H9 (cell line): ENCODE data around the gene TNNI3. TPM values are rescaled to one million over a fixed set of nuclear protein-coding genes. Genes with fewer than 3 reads are reported as not detected.

Experiments
- DNase-seq: peaks from one replicate; pipeline ENCODE4 v3.0.0-alpha.2; 2017
- H2AFZ ChIP-seq: one replicate; pipeline ENCODE4 v1.6.1; 2013; ENCODE audit warnings: mild to moderate bottlenecking, low read length, control low read depth, moderate library complexity
- H2AK5ac ChIP-seq: 2 replicates; pipeline ENCODE4 v1.6.1; 2013; ENCODE audit warnings: low read length, control low read depth, mixed read lengths; ENCODE audit not compliant: insufficient read length
- H2BK120ac ChIP-seq: one replicate; pipeline ENCODE4 v1.6.1; 2013; ENCODE audit warnings: low read depth, mild to moderate bottlenecking, low read length, control low read depth, inconsistent platforms; ENCODE audit not compliant: poor library complexity, severe bottlenecking
- H2BK12ac ChIP-seq: 2 replicates; pipeline ENCODE4 v1.6.1; 2013; ENCODE audit warnings: low read length, control low read depth, mixed read lengths, low read depth; ENCODE audit not compliant: insufficient read length
- H2BK15ac ChIP-seq: 2 replicates; pipeline ENCODE4 v1.6.1; 2013; ENCODE audit warnings: low read depth, low read length, control low read depth
- H2BK20ac ChIP-seq: one replicate; pipeline ENCODE4 v1.6.1; 2013; ENCODE audit warnings: low read depth, mild to moderate bottlenecking, low read length, control low read depth, inconsistent platforms; ENCODE audit not compliant: poor library complexity, severe bottlenecking
- H2BK5ac ChIP-seq: 2 replicates; pipeline ENCODE4 v1.6.1; 2013; ENCODE audit warnings: low read length, control low read depth, mixed read lengths; ENCODE audit not compliant: insufficient read length
- H3K14ac ChIP-seq: 2 replicates; pipeline ENCODE4 v1.6.1; 2013; ENCODE audit warnings: low read length, control low read depth; ENCODE audit not compliant: insufficient read depth
- H3K18ac ChIP-seq: 2 replicates; pipeline ENCODE4 v1.6.1; 2013; ENCODE audit warnings: low read depth, mild to moderate bottlenecking, mixed read lengths, low read length, control low read depth; ENCODE audit not compliant: insufficient read length
- H3K23ac ChIP-seq: 2 replicates; pipeline ENCODE4 v1.6.1; 2013; ENCODE audit warnings: low read length, control low read depth, mixed read lengths, low read depth; ENCODE audit not compliant: insufficient read length
- H3K23me2 ChIP-seq: 2 replicates; pipeline ENCODE4 v1.6.1; 2013; ENCODE audit warnings: low read depth, mild to moderate bottlenecking, mixed read lengths, low read length, control low read depth; ENCODE audit not compliant: insufficient read length, poor library complexity, severe bottlenecking
- H3K27ac ChIP-seq: 2 replicates; pipeline ENCODE4 v1.5.1; 2013; ENCODE audit warnings: low read length, control low read depth, mixed read lengths, low read depth; ENCODE audit not compliant: insufficient read length
- H3K27me3 ChIP-seq: 2 replicates; pipeline ENCODE4 v1.6.1; 2013; ENCODE audit warnings: low read length, control low read depth, inconsistent platforms; ENCODE audit not compliant: insufficient read depth
- H3K4ac ChIP-seq: 2 replicates; pipeline ENCODE4 v1.6.1; 2013; ENCODE audit warnings: low read depth, mild to moderate bottlenecking, control low read depth, inconsistent platforms, low read length, moderate library complexity
- H3K4me1 ChIP-seq: 2 replicates; pipeline ENCODE4 v1.6.1; 2013; ENCODE audit warnings: low read length, control low read depth, inconsistent platforms; ENCODE audit not compliant: insufficient read depth
- H3K4me2 ChIP-seq: 2 replicates; pipeline ENCODE4 v1.6.1; 2013; ENCODE audit warnings: low read length, control low read depth, mixed read lengths; ENCODE audit not compliant: insufficient read length, insufficient read depth
- H3K56ac ChIP-seq: 2 replicates; pipeline ENCODE4 v1.6.1; 2013; ENCODE audit warnings: low read depth, mild to moderate bottlenecking, mixed read lengths, low read length, control low read depth; ENCODE audit not compliant: insufficient read length
- H3K79me1 ChIP-seq: 2 replicates; pipeline ENCODE4 v1.6.1; 2013; ENCODE audit warnings: low read depth, mild to moderate bottlenecking, moderate library complexity, low read length, control low read depth, inconsistent platforms; ENCODE audit not compliant: insufficient read depth, poor library complexity, severe bottlenecking
- H3K79me2 ChIP-seq: 2 replicates; pipeline ENCODE4 v1.6.1; 2013; ENCODE audit warnings: low read length, control low read depth, inconsistent platforms; ENCODE audit not compliant: insufficient read depth
- H3K9ac ChIP-seq: 2 replicates; pipeline ENCODE4 v1.6.1; 2013; ENCODE audit warnings: low read length, control low read depth, mixed read lengths; ENCODE audit not compliant: insufficient read length; ENCODE audit errors: extremely low read depth
- H3K9me3 ChIP-seq: one replicate; pipeline ENCODE4 v1.6.1; 2013; ENCODE audit warnings: low read depth, low read length, inconsistent platforms; ENCODE audit not compliant: control insufficient read depth
- H3T11ph ChIP-seq: one replicate; pipeline ENCODE4 v1.6.1; 2013; ENCODE audit warnings: mild to moderate bottlenecking, low read length, control low read depth, inconsistent platforms
- H4K20me1 ChIP-seq: one replicate; pipeline ENCODE4 v1.6.1; 2013; ENCODE audit not compliant: control insufficient read depth, insufficient read length, insufficient read depth
- H4K5ac ChIP-seq: 2 replicates; pipeline ENCODE4 v1.6.1; 2013; ENCODE audit warnings: low read depth, mild to moderate bottlenecking, mixed read lengths, low read length, control low read depth; ENCODE audit not compliant: insufficient read length
- H4K8ac ChIP-seq: replicated peaks from 2 replicates; pipeline ENCODE4 v1.6.1; 2013; ENCODE audit warnings: low read length, control low read depth, mixed read lengths, low read depth; ENCODE audit not compliant: insufficient read length
- H4K91ac ChIP-seq: 2 replicates; pipeline ENCODE4 v1.6.1; 2013; ENCODE audit warnings: low read depth, mild to moderate bottlenecking, moderate library complexity, mixed read lengths, low read length, control low read depth; ENCODE audit not compliant: insufficient read length
- H3K27ac Mint-ChIP-seq, 3 experiments: 2 replicates in 2 of 3; 3 replicates in 1 of 3; pipeline ENCODE4 v1.8.0; 2020 to 2021; ENCODE audit warnings: mixed read lengths in 3 of 3, mild to moderate bottlenecking in 1 of 3, moderate library complexity in 1 of 3
- H3K27me3 Mint-ChIP-seq: 2 replicates; pipeline ENCODE4 v1.8.0; 2021; ENCODE audit warnings: low read depth, mild to moderate bottlenecking, moderate library complexity, mixed read lengths
- H3K36me3 Mint-ChIP-seq, 3 experiments: 2 replicates in 2 of 3; 3 replicates in 1 of 3; pipeline ENCODE4 v1.8.0; 2020 to 2021; ENCODE audit warnings: low read depth in 3 of 3, mixed read lengths in 3 of 3; ENCODE audit not compliant: insufficient read depth in 1 of 3
- H3K4me1 Mint-ChIP-seq, 2 experiments: 2 replicates each; pipeline ENCODE4 v1.8.0; 2020; ENCODE audit warnings: mixed read lengths in 2 of 2
- H3K4me3 Mint-ChIP-seq, 2 experiments: 2 replicates in 1 of 2; 3 replicates in 1 of 2; pipeline ENCODE4 v1.8.0; 2020 to 2021; ENCODE audit warnings: mild to moderate bottlenecking in 2 of 2, mixed read lengths in 2 of 2, moderate library complexity in 1 of 2
- H3K9me3 Mint-ChIP-seq, 2 experiments: 2 replicates in 1 of 2; 3 replicates in 1 of 2; pipeline ENCODE4 v1.8.0; 2020; ENCODE audit warnings: mild to moderate bottlenecking in 2 of 2, mixed read lengths in 2 of 2, moderate library complexity in 1 of 2
- WGBS: extraction: QIAGEN DNeasy Blood & Tissue Kit; methylation state at CpG from one replicate; pipeline ENCODE4 v1.1.7; 2013; ENCODE audit warnings: missing lambda C conversion rate, low lambda C conversion rate, mixed read lengths; ENCODE audit not compliant: insufficient read length; ENCODE audit errors: extremely low coverage; 5-methylcytosine and 5-hydroxymethylcytosine counted together
- total RNA-seq: library from RNA; stranded (reverse); gene quantifications from 2 replicates; pipeline ENCODE4 v1.2.1, GENCODE V29; 2021
- TF ChIP-seq, protein P1 (sequence below): fragments of 200-600 bp; sonication (generic); conservative IDR thresholded peaks from 3 replicates; pipeline ENCODE4 v1.8.0; 2021; ENCODE audit warnings: antibody characterized with exemption, mild to moderate bottlenecking

TNNI3 gene
- total RNA-seq, 1 experiment from 2014 or later: 36.9 TPM

DNA sequence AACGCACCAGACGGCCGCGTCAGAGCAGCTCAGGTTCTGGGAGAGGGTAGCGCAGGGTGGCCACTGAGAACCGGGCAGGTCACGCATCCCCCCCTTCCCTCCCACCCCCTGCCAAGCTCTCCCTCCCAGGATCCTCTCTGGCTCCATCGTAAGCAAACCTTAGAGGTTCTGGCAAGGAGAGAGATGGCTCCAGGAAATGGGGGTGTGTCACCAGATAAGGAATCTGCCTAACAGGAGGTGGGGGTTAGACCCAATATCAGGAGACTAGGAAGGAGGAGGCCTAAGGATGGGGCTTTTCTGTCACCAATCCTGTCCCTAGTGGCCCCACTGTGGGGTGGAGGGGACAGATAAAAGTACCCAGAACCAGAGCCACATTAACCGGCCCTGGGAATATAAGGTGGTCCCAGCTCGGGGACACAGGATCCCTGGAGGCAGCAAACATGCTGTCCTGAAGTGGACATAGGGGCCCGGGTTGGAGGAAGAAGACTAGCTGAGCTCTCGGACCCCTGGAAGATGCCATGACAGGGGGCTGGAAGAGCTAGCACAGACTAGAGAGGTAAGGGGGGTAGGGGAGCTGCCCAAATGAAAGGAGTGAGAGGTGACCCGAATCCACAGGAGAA is 42.0 kb downstream of the TNNI3 start:
- Mint-ChIP-seq H3K9me3 (no peaks in the 10 kb centered on the region), H3K4me3 (peak overlapping the region; percentile 92 to 94), H3K27me3 (no peaks in the 10 kb centered on the region; the same call in 1 of the 2 replicates), H3K4me1 (peaks cover 21 to 30% of the 10 kb centered on the region in 2 experiments), H3K27ac (peak overlapping the region in 1 of 3 experiments; percentile 13; a peak in 2 of 7 replicates), H3K36me3 (peaks cover 0 to 2% (median 2%) of the 10 kb centered on the region in 3 experiments; a peak in 4 of 7 replicates)
- TF ChIP-seq, protein P1, sequence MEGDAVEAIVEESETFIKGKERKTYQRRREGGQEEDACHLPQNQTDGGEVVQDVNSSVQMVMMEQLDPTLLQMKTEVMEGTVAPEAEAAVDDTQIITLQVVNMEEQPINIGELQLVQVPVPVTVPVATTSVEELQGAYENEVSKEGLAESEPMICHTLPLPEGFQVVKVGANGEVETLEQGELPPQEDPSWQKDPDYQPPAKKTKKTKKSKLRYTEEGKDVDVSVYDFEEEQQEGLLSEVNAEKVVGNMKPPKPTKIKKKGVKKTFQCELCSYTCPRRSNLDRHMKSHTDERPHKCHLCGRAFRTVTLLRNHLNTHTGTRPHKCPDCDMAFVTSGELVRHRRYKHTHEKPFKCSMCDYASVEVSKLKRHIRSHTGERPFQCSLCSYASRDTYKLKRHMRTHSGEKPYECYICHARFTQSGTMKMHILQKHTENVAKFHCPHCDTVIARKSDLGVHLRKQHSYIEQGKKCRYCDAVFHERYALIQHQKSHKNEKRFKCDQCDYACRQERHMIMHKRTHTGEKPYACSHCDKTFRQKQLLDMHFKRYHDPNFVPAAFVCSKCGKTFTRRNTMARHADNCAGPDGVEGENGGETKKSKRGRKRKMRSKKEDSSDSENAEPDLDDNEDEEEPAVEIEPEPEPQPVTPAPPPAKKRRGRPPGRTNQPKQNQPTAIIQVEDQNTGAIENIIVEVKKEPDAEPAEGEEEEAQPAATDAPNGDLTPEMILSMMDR: no peak
- H2BK15ac ChIP-seq: no peak overlapping the region
- H2BK20ac ChIP-seq: no peak overlapping the region
- H3K18ac ChIP-seq: no peak overlapping the region
- H3K23me2 ChIP-seq: peaks cover 15% of the 10 kb centered on the region
- no peak overlapping the region for H3K4ac ChIP-seq
- H3K79me2 ChIP-seq: peaks cover 7% of the 10 kb centered on the region; the same call in 1 of the 2 replicates
- no peak overlapping the region for H2AK5ac ChIP-seq
- no peak overlapping the region for H3K9ac ChIP-seq
- no peak overlapping the region for H3K56ac ChIP-seq
- no CpG with 5 or more reads among the region's 13 CpGs for WGBS
- H2AFZ ChIP-seq: no peak overlapping the region
- no peaks in the 10 kb centered on the region for H3K4me1 ChIP-seq
- H3K4me2 ChIP-seq: peak overlapping the region; percentile 99
- no peaks in the 10 kb centered on the region for H3K9me3 ChIP-seq
- DNase-seq: no peak
- H3K79me1 ChIP-seq: peaks cover 5% of the 10 kb centered on the region
- no peak overlapping the region for H2BK12ac ChIP-seq
- H3K27ac ChIP-seq: no peak overlapping the region
- H3K27me3 ChIP-seq: no peaks in the 10 kb centered on the region
- H4K91ac ChIP-seq: no peak overlapping the region
- H2BK120ac ChIP-seq: no peak overlapping the region
- H4K20me1 ChIP-seq: peaks cover 3% of the 10 kb centered on the region
- H4K5ac ChIP-seq: no peak overlapping the region
- no peak overlapping the region for H3K14ac ChIP-seq
- no peak overlapping the region for H4K8ac ChIP-seq
- H3T11ph ChIP-seq: no peak overlapping the region
- no peak overlapping the region for H3K23ac ChIP-seq
- no peak overlapping the region for H2BK5ac ChIP-seq
